Measurements from ENCODE around the gene HPX.

GRCh38 chr11:6459099-6459450, 18.3 kb upstream of the HPX start:
- TF ChIP-seq POLR2A (IDR thresholded peaks at IDR 0.05; ENCODE audit: low read depth, low read length) (no peak), CTCF (conservative IDR thresholded peaks at IDR 0.05; ENCODE audit: low read depth, low read length) (no peak), MXI1 (IDR thresholded peaks at IDR 0.05; ENCODE audit: borderline replicate concordance, low read depth, low read length) (no peak), RAD21 (IDR thresholded peaks at IDR 0.05; ENCODE audit: low read length) (no peak)
- TF ChIP-seq, protein P1, sequence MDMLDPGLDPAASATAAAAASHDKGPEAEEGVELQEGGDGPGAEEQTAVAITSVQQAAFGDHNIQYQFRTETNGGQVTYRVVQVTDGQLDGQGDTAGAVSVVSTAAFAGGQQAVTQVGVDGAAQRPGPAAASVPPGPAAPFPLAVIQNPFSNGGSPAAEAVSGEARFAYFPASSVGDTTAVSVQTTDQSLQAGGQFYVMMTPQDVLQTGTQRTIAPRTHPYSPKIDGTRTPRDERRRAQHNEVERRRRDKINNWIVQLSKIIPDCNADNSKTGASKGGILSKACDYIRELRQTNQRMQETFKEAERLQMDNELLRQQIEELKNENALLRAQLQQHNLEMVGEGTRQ (IDR thresholded peaks at IDR 0.05; ENCODE audit: low read depth, low read length): no peak
